GM21360 (cell line): Measurements from ENCODE around the gene CLPTM1L.
"Not testable (repeated sequence)": the region's sequence is repeated elsewhere in the genome, so short reads cannot be mapped to it uniquely, and the experiment has no call there.

Experiments
- ATAC-seq: cut with Tn5 transposase; IDR thresholded peaks from one replicate; pipeline ENCODE4 v1.9.1; 2021; ENCODE audit warnings: mild to moderate bottlenecking, moderate library complexity; ENCODE audit not compliant: unreplicated experiment

Gene CLPTM1L

GRCh38 chr5:1328237-1329110 lies 16.4 kb downstream of the CLPTM1L start:
- ATAC-seq = not testable (repeated sequence)

GRCh38 chr5:1326901-1327756 lies 17.8 kb downstream of the CLPTM1L start:
- ATAC-seq = not testable (repeated sequence)

- ATAC-seq = not testable (repeated sequence)
Measured at GRCh38 chr5:1326532-1326875, 18.4 kb downstream of the CLPTM1L start.

- ATAC-seq = no peak
Measured at GRCh38 chr5:1325870-1326531, 18.9 kb downstream of the CLPTM1L start.

- no peak for ATAC-seq
Measured at GRCh38 chr5:1325191-1325741, 19.6 kb downstream of the CLPTM1L start.

DNA sequence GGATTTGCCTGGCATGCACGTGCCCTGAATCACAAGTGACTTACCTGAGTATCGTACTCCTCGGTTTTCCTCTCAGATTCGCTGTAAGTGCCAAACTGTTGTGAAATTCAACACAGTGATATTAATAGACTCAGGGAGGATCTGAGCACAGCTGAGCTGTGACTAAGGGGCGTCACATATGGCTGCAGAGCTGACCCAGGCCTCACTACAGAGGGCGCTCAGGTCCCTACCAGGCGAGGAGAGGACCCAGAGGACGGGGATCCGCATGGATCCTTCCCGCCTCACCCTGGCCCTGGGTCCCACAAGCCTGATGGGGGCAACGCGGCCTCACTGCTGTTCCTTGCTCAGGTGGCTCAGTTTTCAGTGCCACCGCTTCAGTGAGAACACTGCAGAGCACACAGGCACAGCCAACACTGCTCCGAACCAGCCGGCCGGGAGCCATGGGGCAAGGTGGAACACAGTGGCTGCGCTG lies 20.1 kb downstream of the CLPTM1L start:
- ATAC-seq = no peak

DNA sequence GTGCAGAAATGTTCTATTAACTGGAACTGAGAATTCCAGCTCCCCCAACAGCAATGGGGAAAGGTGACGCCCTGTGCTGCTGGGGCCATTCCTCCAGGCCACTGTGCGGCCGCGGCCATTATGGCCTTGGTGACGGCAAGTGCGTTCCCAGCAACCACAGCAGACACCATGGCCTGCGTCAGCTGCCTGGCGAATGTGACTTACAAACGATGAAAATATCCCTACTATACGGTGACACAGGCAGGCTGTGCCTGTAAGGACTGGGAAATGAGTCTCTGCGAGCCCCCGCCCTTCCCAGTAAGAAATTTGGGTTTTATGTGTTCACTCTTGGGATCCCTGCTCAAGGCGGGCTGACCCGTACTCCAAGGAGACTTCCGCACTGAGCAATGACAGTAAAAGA lies 20.6 kb downstream of the CLPTM1L start:
- ATAC-seq = no peak

DNA sequence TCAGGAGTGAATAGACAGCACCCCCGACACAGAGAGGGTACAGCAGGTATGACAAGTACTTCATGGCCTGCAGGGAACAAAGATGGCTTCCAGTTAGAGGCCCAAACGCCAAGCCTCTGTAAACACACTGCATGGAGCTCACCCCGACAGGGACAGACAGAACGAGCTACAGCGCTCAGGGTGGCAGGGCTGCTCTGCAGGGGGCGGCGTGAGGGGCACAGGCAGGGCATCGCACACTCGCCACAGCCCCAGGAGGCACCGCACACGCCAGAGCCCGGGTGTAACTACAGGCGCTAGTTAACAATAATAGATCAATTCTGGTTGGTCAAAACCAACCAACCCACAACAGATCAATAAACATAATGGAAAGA lies 21.1 kb downstream of the CLPTM1L start:
- ATAC-seq = no peak

DNA sequence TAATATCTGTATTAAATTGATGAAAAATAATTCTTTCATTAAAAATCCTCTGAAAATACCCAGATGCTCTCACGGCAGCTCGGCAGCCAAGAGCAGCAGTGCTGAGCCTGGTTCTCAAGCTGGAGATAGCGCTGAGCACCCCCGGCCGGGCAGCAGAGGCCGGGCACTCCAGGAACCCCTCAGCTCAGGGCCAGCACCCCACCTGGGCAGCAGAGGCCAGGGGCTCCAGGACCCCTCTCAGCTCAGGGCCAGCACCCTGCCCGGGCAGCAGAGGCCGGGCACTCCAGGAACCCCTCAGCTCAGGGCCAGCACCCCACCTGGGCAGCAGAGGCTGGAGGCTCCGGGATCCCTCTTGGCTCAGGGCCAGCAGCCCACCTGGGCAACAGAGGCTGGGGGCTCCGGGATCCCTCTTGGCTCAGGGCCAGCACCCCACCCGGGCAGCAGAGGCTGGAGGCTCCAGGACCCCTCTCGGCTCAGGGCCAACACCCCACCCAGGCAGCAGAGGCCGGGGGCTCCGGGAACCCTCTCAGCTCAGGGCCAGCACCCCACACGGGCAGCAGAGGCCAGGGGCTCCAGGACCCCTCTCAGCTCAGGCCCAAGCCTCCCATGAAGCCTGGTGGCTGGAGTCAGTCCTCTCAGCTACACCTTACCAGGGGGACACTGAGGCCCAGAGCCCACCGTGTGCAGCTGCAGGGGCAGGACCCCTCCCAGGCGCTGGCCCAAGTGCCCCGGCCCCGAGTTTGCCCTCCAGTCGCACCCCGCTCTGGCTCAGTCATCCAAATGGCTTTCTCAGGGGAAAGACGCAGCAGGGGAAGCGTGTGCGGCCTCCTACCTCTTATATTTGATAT lies 21.7 kb downstream of the CLPTM1L start:
- no peak for ATAC-seq

DNA sequence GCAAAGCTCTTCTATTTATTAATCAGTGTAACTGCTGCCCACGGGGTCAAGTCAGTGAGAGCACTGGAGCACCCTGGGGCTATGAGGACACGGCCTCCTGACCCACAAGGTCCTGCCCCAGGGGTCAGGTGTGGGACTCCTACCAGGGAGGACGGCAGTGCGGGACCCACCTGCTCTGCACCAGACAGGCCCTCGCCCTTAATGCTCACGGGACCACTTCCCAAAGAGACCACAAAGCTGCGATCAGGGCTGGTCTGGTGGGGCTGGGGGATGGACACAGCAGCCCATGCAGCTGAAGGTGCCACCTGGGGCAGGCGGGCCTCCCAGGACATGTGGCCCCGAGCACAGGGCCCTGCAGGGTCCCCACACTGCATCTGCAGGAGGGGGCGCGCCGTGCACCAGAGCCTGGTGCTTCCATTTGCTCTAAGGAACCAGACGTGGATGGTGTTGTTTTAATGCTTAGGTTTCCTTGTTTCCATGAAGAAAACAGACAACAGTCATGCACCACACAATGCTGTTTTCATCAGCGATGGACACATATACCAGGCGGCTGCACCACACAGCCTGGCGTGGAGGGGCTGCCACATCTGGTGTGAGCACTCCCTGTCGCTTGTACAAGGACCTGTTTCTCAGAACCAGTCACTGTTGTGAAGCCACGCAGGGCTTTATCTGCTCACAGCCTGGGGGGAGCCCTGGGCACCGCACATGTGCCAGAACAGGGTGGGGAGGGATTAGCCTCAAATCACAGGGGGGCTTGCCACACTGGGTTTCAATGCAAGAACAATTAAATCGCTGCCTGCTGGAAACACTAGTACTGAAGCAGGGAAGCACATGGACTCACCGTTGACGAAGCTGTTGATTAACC lies 22.6 kb downstream of the CLPTM1L start:
- no peak for ATAC-seq

GRCh38 chr5:1321576-1321975 lies 23.3 kb downstream of the CLPTM1L start:
- no peak for ATAC-seq

GRCh38 chr5:1320436-1321344 lies 24.2 kb downstream of the CLPTM1L start:
- no peak for ATAC-seq

GRCh38 chr5:1319436-1320256 lies 25.3 kb downstream of the CLPTM1L start:
- no peak for ATAC-seq

DNA sequence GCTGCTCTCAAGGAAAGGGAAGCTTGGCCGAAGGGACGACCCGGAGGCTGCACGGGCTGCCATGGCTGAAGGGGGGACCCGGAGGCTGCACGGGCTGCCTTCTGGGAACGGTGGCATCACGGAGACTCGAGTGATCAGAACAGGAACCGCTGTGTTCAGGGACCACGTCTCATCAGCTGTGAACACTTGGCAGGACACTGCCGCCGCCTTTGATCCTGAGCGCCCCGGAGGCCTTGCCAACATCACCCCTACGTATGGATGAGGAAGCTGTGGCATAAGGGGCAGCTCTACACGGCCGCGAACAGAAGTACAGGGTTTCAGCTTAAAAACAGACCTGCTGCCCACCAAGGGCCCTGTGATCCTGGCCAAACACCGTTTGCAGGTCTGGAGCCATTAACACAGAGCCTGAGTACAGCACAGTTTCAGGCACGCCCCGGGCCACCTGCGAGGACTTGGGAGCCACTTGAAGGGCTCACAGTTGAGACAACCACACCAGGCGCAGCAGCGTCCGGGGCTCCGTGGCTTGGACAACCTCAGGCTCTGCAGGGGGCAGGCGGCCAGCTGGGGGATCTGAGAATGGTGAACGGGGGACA lies 26.1 kb downstream of the CLPTM1L start:
- ATAC-seq = no peak

- ATAC-seq = no peak
Measured at GRCh38 chr5:1317921-1318565, 26.9 kb downstream of the CLPTM1L start.

GRCh38 chr5:1316588-1317340 lies 28.1 kb downstream of the CLPTM1L start:
- ATAC-seq = no peak
